HEK293 (cell line): Measurements from ENCODE around the gene WDR4.

ENCODE experiments used
- CTCF ChIA-PET: fragments of 350-600 bp; formaldehyde crosslinking; extraction: SDS; loops from one replicate; lab custom pipeline; 2021; ENCODE audit warnings: antibody characterized with exemption; lab: Yijun Ruan, JAX
- POLR2A ChIA-PET: fragments of 300-600 bp; formaldehyde crosslinking; extraction: SDS; loops from one replicate; lab custom pipeline; 2020; ENCODE audit warnings: antibody characterized with exemption, inconsistent platforms; lab: Yijun Ruan, JAX
- H3K27ac ChIP-seq: fragments of 200-500 bp; sonication (Bioruptor generic); 2 replicates; pipeline ENCODE4 v1.5.1; 2014; ENCODE audit warnings: low read depth, low read length, control low read depth, inconsistent platforms; ENCODE audit errors: extremely low read depth
- H3K36me3 ChIP-seq, 2 experiments: fragments of 200-500 bp in 1 of 2; sonication (Bioruptor generic) in 1 of 2; 1 replicate in 1 of 2; 2 replicates in 1 of 2; pipeline ENCODE4 v1.5.1; 2014 to 2017; ENCODE audit warnings: inconsistent platforms in 2 of 2, low read length in 2 of 2; ENCODE audit not compliant: control insufficient read depth in 2 of 2, insufficient read depth in 1 of 2
- H3K4me1 ChIP-seq: fragments of 200-500 bp; sonication (Bioruptor generic); 2 replicates; pipeline ENCODE4 v1.5.1; 2014; ENCODE audit warnings: mild to moderate bottlenecking, low read length, inconsistent platforms; ENCODE audit not compliant: control insufficient read depth, insufficient read depth
- H3K4me3 ChIP-seq: 2 replicates; pipeline ENCODE4 v1.5.1; 2011; ENCODE audit warnings: low read depth, mild to moderate bottlenecking, control low read depth, low read length, moderate library complexity
- H3K9me3 ChIP-seq: fragments of 200-500 bp; sonication (Bioruptor generic); 2 replicates; pipeline ENCODE4 v1.5.1; 2014; ENCODE audit warnings: low read depth, low read length, inconsistent platforms; ENCODE audit not compliant: control insufficient read depth, insufficient read depth
- GLIS1 ChIP-seq: fragments of 450-650 bp; formaldehyde crosslinking; IDR thresholded peaks from 2 replicates; pipeline ENCODE4 v1.5.1; 2016; ENCODE audit warnings: missing biosample characterization, missing genetic modification characterization
- KLF10 ChIP-seq: fragments of 450-650 bp; IDR thresholded peaks from 2 replicates; pipeline ENCODE4 v1.5.1; 2018; ENCODE audit warnings: missing biosample characterization, mild to moderate bottlenecking, missing genetic modification characterization
- OVOL3 ChIP-seq: fragments of 450-650 bp; formaldehyde crosslinking; IDR thresholded peaks from 2 replicates; pipeline ENCODE4 v1.5.1; 2016; ENCODE audit warnings: missing biosample characterization, missing genetic modification characterization
- PATZ1 ChIP-seq: fragments of 450-650 bp; formaldehyde crosslinking; IDR thresholded peaks from 2 replicates; pipeline ENCODE4 v1.5.1; 2016; ENCODE audit warnings: missing biosample characterization, missing genetic modification characterization
- ZBTB6 ChIP-seq: fragments of 450-650 bp; formaldehyde crosslinking; IDR thresholded peaks from 2 replicates; pipeline ENCODE4 v1.5.1; 2017; ENCODE audit warnings: missing biosample characterization, missing genetic modification characterization
- ZBTB8A ChIP-seq: fragments of 450-650 bp; formaldehyde crosslinking; IDR thresholded peaks from 2 replicates; pipeline ENCODE4 v1.5.1; 2016; ENCODE audit warnings: missing biosample characterization, missing genetic modification characterization
- ZIC2 ChIP-seq: fragments of 450-650 bp; formaldehyde crosslinking; IDR thresholded peaks from 2 replicates; pipeline ENCODE4 v1.5.1; 2016; ENCODE audit warnings: missing biosample characterization, missing genetic modification characterization
- ZNF112 ChIP-seq: fragments of 450-650 bp; formaldehyde crosslinking; IDR thresholded peaks from 2 replicates; pipeline ENCODE4 v1.5.0; 2017; ENCODE audit warnings: missing biosample characterization, missing genetic modification characterization
- ZNF114 ChIP-seq: fragments of 450-650 bp; formaldehyde crosslinking; IDR thresholded peaks from 2 replicates; pipeline ENCODE4 v1.5.0; 2017; ENCODE audit warnings: missing biosample characterization, missing genetic modification characterization
- ZNF155 ChIP-seq: fragments of 450-650 bp; formaldehyde crosslinking; IDR thresholded peaks from 2 replicates; pipeline ENCODE4 v1.5.1; 2016; ENCODE audit warnings: missing biosample characterization, missing genetic modification characterization
- ZNF16 ChIP-seq: fragments of 450-650 bp; formaldehyde crosslinking; IDR thresholded peaks from 2 replicates; pipeline ENCODE4 v1.5.1; 2016; ENCODE audit warnings: low read depth, missing biosample characterization, missing genetic modification characterization
- ZNF174 ChIP-seq: fragments of 450-650 bp; formaldehyde crosslinking; IDR thresholded peaks from 2 replicates; pipeline ENCODE4 v1.5.0; 2017; ENCODE audit warnings: missing biosample characterization, mild to moderate bottlenecking, missing genetic modification characterization
- ZNF19 ChIP-seq: fragments of 450-650 bp; formaldehyde crosslinking; IDR thresholded peaks from 2 replicates; pipeline ENCODE4; 2016; ENCODE audit warnings: missing biosample characterization, missing genetic modification characterization, low read depth
- ZNF24 ChIP-seq: fragments of 450-650 bp; formaldehyde crosslinking; IDR thresholded peaks from 2 replicates; pipeline ENCODE4 v1.5.1; 2016; ENCODE audit warnings: missing biosample characterization, missing genetic modification characterization
- ZNF274 ChIP-seq, 2 experiments: fragments of 200-500 bp in 1 of 2; fragments of 450-650 bp in 1 of 2; sonication (Bioruptor generic) in 1 of 2; formaldehyde crosslinking in 1 of 2; IDR thresholded peaks; 2 replicates each; pipeline versions ENCODE4 v1.5.1 to v1.6.1; 2014 to 2016; ENCODE audit warnings: borderline replicate concordance in 1 of 2, inconsistent platforms in 1 of 2, low read length in 1 of 2, missing biosample characterization in 1 of 2, missing genetic modification characterization in 1 of 2
- ZNF302 ChIP-seq: fragments of 450-650 bp; formaldehyde crosslinking; IDR thresholded peaks from 2 replicates; pipeline ENCODE4 v1.5.1; 2016; ENCODE audit warnings: missing biosample characterization, missing genetic modification characterization, low read depth
- ZNF335 ChIP-seq: fragments of 450-650 bp; formaldehyde crosslinking; conservative IDR thresholded peaks from 2 replicates; pipeline ENCODE4 v1.5.1; 2016; ENCODE audit warnings: missing biosample characterization, missing genetic modification characterization
- ZNF362 ChIP-seq: fragments of 450-650 bp; formaldehyde crosslinking; IDR thresholded peaks from 2 replicates; pipeline ENCODE4 v1.5.1; 2016; ENCODE audit warnings: missing biosample characterization, missing genetic modification characterization
- ZNF366 ChIP-seq: fragments of 450-650 bp; formaldehyde crosslinking; conservative IDR thresholded peaks from 2 replicates; pipeline ENCODE4 v1.5.1; 2016; ENCODE audit warnings: missing biosample characterization, missing genetic modification characterization
- ZNF404 ChIP-seq: fragments of 450-650 bp; formaldehyde crosslinking; IDR thresholded peaks from 2 replicates; pipeline ENCODE4 v1.5.1; 2017; ENCODE audit warnings: missing biosample characterization, missing genetic modification characterization
- ZNF48 ChIP-seq: fragments of 450-650 bp; formaldehyde crosslinking; IDR thresholded peaks from 2 replicates; pipeline ENCODE4 v1.5.1; 2016; ENCODE audit warnings: missing biosample characterization, missing genetic modification characterization
- ZNF660 ChIP-seq: fragments of 450-650 bp; IDR thresholded peaks from 2 replicates; pipeline ENCODE4 v1.5.1; 2018; ENCODE audit warnings: missing biosample characterization, mild to moderate bottlenecking, missing genetic modification characterization
- ZNF692 ChIP-seq: fragments of 450-650 bp; formaldehyde crosslinking; IDR thresholded peaks from 2 replicates; pipeline ENCODE4 v1.5.1; 2016; ENCODE audit warnings: missing biosample characterization, missing genetic modification characterization
- ZSCAN18 ChIP-seq: fragments of 450-650 bp; formaldehyde crosslinking; IDR thresholded peaks from 2 replicates; pipeline ENCODE4 v1.5.1; 2016; ENCODE audit warnings: missing biosample characterization, missing genetic modification characterization

WDR4 gene

GRCh38 chr21:42840411-42841155 is 38.8 kb downstream of the WDR4 start (continued):
- TF ChIP-seq ZNF114 (0 out of 2 replicates have a peak, but pooled peaks have one; percentile 43), ZSCAN18 (no peak), ZNF302 (tag by site-specific recombination) (no peak), ZNF48 (tag by site-specific recombination) (0 out of 2 replicates have a peak, but pooled peaks have one; percentile 22), ZNF24 (tag by site-specific recombination) (no peak), OVOL3 (tag by site-specific recombination) (no peak), ZNF274 (IDR thresholded peaks at IDR 0.05; ENCODE audit: low read length) (no peak), ZNF274 (tag by site-specific recombination; IDR thresholded peaks at IDR 0.05; ENCODE audit: borderline replicate concordance) (peak; percentile 46; the same call in 1 of the 2 replicates), ZNF155 (tag by site-specific recombination) (no peak)

- no peaks in the 10 kb centered on the region for H3K9me3 ChIP-seq
- no peak overlapping the region for H3K4me3 ChIP-seq
- peaks cover 31 to 46% of the 10 kb centered on the region in 2 experiments for H3K36me3 ChIP-seq
- TF ChIP-seq ZNF692 (tag by site-specific recombination) = peak; percentile 57; the same call in 1 of the 2 replicates
- no peak for TF ChIP-seq ZNF404 (tag by site-specific recombination)
- no peak for TF ChIP-seq ZNF19 (tag by site-specific recombination)
- TF ChIP-seq ZNF366 (tag by site-specific recombination) = no peak
- no peak for TF ChIP-seq ZBTB6 (tag by site-specific recombination)
- no peak for TF ChIP-seq ZNF114
- no peak for TF ChIP-seq KLF10 (tag by site-specific recombination)
- TF ChIP-seq ZNF174 (tag by site-specific recombination) = no peak
- TF ChIP-seq ZNF362 (tag by site-specific recombination) = no peak
- TF ChIP-seq PATZ1 (tag by site-specific recombination) = peak; percentile 47; the same call in 1 of the 2 replicates
- no peak for TF ChIP-seq ZNF660
- peak; percentile 81 for TF ChIP-seq ZIC2
- TF ChIP-seq ZNF16 (tag by site-specific recombination) = no peak
- TF ChIP-seq GLIS1 = peak; percentile 62; the same call in 1 of the 2 replicates
- TF ChIP-seq ZNF335 (tag by site-specific recombination) = no peak
- no peak for TF ChIP-seq ZBTB8A (tag by site-specific recombination)
- no peak for TF ChIP-seq ZNF112 (tag by site-specific recombination)
- TF ChIP-seq, all 188 proteins: peak for 4
- POLR2A ChIA-PET = no interaction called here
- CTCF ChIA-PET = no interaction called here
- Histone ChIP-seq H3K27ac (no peak overlapping the region), H3K4me1 (no peaks in the 10 kb centered on the region)
Measured at GRCh38 chr21:42839271-42840231, 39.8 kb downstream of the WDR4 start.
